H9 (cell line): ENCODE data around the gene KCTD2. TPM values are rescaled to one million over a fixed set of nuclear protein-coding genes. Genes with fewer than 3 reads are reported as not detected.

Experiments used
- DNase-seq: peaks from one replicate; pipeline ENCODE4 v3.0.0-alpha.2; 2017
- H2AFZ ChIP-seq: one replicate; pipeline ENCODE4 v1.6.1; 2013; ENCODE audit warnings: mild to moderate bottlenecking, low read length, control low read depth, moderate library complexity
- H2AK5ac ChIP-seq: 2 replicates; pipeline ENCODE4 v1.6.1; 2013; ENCODE audit warnings: low read length, control low read depth, mixed read lengths; ENCODE audit not compliant: insufficient read length
- H2BK120ac ChIP-seq: one replicate; pipeline ENCODE4 v1.6.1; 2013; ENCODE audit warnings: low read depth, mild to moderate bottlenecking, low read length, control low read depth, inconsistent platforms; ENCODE audit not compliant: poor library complexity, severe bottlenecking
- H2BK12ac ChIP-seq: 2 replicates; pipeline ENCODE4 v1.6.1; 2013; ENCODE audit warnings: low read length, control low read depth, mixed read lengths, low read depth; ENCODE audit not compliant: insufficient read length
- H2BK15ac ChIP-seq: 2 replicates; pipeline ENCODE4 v1.6.1; 2013; ENCODE audit warnings: low read depth, low read length, control low read depth
- H2BK20ac ChIP-seq: one replicate; pipeline ENCODE4 v1.6.1; 2013; ENCODE audit warnings: low read depth, mild to moderate bottlenecking, low read length, control low read depth, inconsistent platforms; ENCODE audit not compliant: poor library complexity, severe bottlenecking
- H2BK5ac ChIP-seq: 2 replicates; pipeline ENCODE4 v1.6.1; 2013; ENCODE audit warnings: low read length, control low read depth, mixed read lengths; ENCODE audit not compliant: insufficient read length
- H3K14ac ChIP-seq: 2 replicates; pipeline ENCODE4 v1.6.1; 2013; ENCODE audit warnings: low read length, control low read depth; ENCODE audit not compliant: insufficient read depth
- H3K18ac ChIP-seq: 2 replicates; pipeline ENCODE4 v1.6.1; 2013; ENCODE audit warnings: low read depth, mild to moderate bottlenecking, mixed read lengths, low read length, control low read depth; ENCODE audit not compliant: insufficient read length
- H3K23ac ChIP-seq: 2 replicates; pipeline ENCODE4 v1.6.1; 2013; ENCODE audit warnings: low read length, control low read depth, mixed read lengths, low read depth; ENCODE audit not compliant: insufficient read length
- H3K23me2 ChIP-seq: 2 replicates; pipeline ENCODE4 v1.6.1; 2013; ENCODE audit warnings: low read depth, mild to moderate bottlenecking, mixed read lengths, low read length, control low read depth; ENCODE audit not compliant: insufficient read length, poor library complexity, severe bottlenecking
- H3K27ac ChIP-seq: 2 replicates; pipeline ENCODE4 v1.5.1; 2013; ENCODE audit warnings: low read length, control low read depth, mixed read lengths, low read depth; ENCODE audit not compliant: insufficient read length
- H3K27me3 ChIP-seq: 2 replicates; pipeline ENCODE4 v1.6.1; 2013; ENCODE audit warnings: low read length, control low read depth, inconsistent platforms; ENCODE audit not compliant: insufficient read depth
- H3K4ac ChIP-seq: 2 replicates; pipeline ENCODE4 v1.6.1; 2013; ENCODE audit warnings: low read depth, mild to moderate bottlenecking, control low read depth, inconsistent platforms, low read length, moderate library complexity
- H3K4me1 ChIP-seq: 2 replicates; pipeline ENCODE4 v1.6.1; 2013; ENCODE audit warnings: low read length, control low read depth, inconsistent platforms; ENCODE audit not compliant: insufficient read depth
- H3K4me2 ChIP-seq: 2 replicates; pipeline ENCODE4 v1.6.1; 2013; ENCODE audit warnings: low read length, control low read depth, mixed read lengths; ENCODE audit not compliant: insufficient read length, insufficient read depth
- H3K56ac ChIP-seq: 2 replicates; pipeline ENCODE4 v1.6.1; 2013; ENCODE audit warnings: low read depth, mild to moderate bottlenecking, mixed read lengths, low read length, control low read depth; ENCODE audit not compliant: insufficient read length
- H3K79me1 ChIP-seq: 2 replicates; pipeline ENCODE4 v1.6.1; 2013; ENCODE audit warnings: low read depth, mild to moderate bottlenecking, moderate library complexity, low read length, control low read depth, inconsistent platforms; ENCODE audit not compliant: insufficient read depth, poor library complexity, severe bottlenecking
- H3K79me2 ChIP-seq: 2 replicates; pipeline ENCODE4 v1.6.1; 2013; ENCODE audit warnings: low read length, control low read depth, inconsistent platforms; ENCODE audit not compliant: insufficient read depth
- H3K9ac ChIP-seq: 2 replicates; pipeline ENCODE4 v1.6.1; 2013; ENCODE audit warnings: low read length, control low read depth, mixed read lengths; ENCODE audit not compliant: insufficient read length; ENCODE audit errors: extremely low read depth
- H3K9me3 ChIP-seq: one replicate; pipeline ENCODE4 v1.6.1; 2013; ENCODE audit warnings: low read depth, low read length, inconsistent platforms; ENCODE audit not compliant: control insufficient read depth
- H3T11ph ChIP-seq: one replicate; pipeline ENCODE4 v1.6.1; 2013; ENCODE audit warnings: mild to moderate bottlenecking, low read length, control low read depth, inconsistent platforms
- H4K20me1 ChIP-seq: one replicate; pipeline ENCODE4 v1.6.1; 2013; ENCODE audit not compliant: control insufficient read depth, insufficient read length, insufficient read depth
- H4K5ac ChIP-seq: 2 replicates; pipeline ENCODE4 v1.6.1; 2013; ENCODE audit warnings: low read depth, mild to moderate bottlenecking, mixed read lengths, low read length, control low read depth; ENCODE audit not compliant: insufficient read length
- H4K8ac ChIP-seq: replicated peaks from 2 replicates; pipeline ENCODE4 v1.6.1; 2013; ENCODE audit warnings: low read length, control low read depth, mixed read lengths, low read depth; ENCODE audit not compliant: insufficient read length
- H4K91ac ChIP-seq: 2 replicates; pipeline ENCODE4 v1.6.1; 2013; ENCODE audit warnings: low read depth, mild to moderate bottlenecking, moderate library complexity, mixed read lengths, low read length, control low read depth; ENCODE audit not compliant: insufficient read length
- H3K27ac Mint-ChIP-seq, 3 experiments: 2 replicates in 2 of 3; 3 replicates in 1 of 3; pipeline ENCODE4 v1.8.0; 2020 to 2021; ENCODE audit warnings: mixed read lengths in 3 of 3, mild to moderate bottlenecking in 1 of 3, moderate library complexity in 1 of 3
- H3K27me3 Mint-ChIP-seq: 2 replicates; pipeline ENCODE4 v1.8.0; 2021; ENCODE audit warnings: low read depth, mild to moderate bottlenecking, moderate library complexity, mixed read lengths
- H3K36me3 Mint-ChIP-seq, 3 experiments: 2 replicates in 2 of 3; 3 replicates in 1 of 3; pipeline ENCODE4 v1.8.0; 2020 to 2021; ENCODE audit warnings: low read depth in 3 of 3, mixed read lengths in 3 of 3; ENCODE audit not compliant: insufficient read depth in 1 of 3
- H3K4me1 Mint-ChIP-seq, 2 experiments: 2 replicates each; pipeline ENCODE4 v1.8.0; 2020; ENCODE audit warnings: mixed read lengths in 2 of 2
- H3K4me3 Mint-ChIP-seq, 2 experiments: 2 replicates in 1 of 2; 3 replicates in 1 of 2; pipeline ENCODE4 v1.8.0; 2020 to 2021; ENCODE audit warnings: mild to moderate bottlenecking in 2 of 2, mixed read lengths in 2 of 2, moderate library complexity in 1 of 2
- H3K9me3 Mint-ChIP-seq, 2 experiments: 2 replicates in 1 of 2; 3 replicates in 1 of 2; pipeline ENCODE4 v1.8.0; 2020; ENCODE audit warnings: mild to moderate bottlenecking in 2 of 2, mixed read lengths in 2 of 2, moderate library complexity in 1 of 2
- WGBS: extraction: QIAGEN DNeasy Blood & Tissue Kit; methylation state at CpG from one replicate; pipeline ENCODE4 v1.1.7; 2013; ENCODE audit warnings: missing lambda C conversion rate, low lambda C conversion rate, mixed read lengths; ENCODE audit not compliant: insufficient read length; ENCODE audit errors: extremely low coverage; 5-methylcytosine and 5-hydroxymethylcytosine counted together
- total RNA-seq: library from RNA; stranded (reverse); gene quantifications from 2 replicates; pipeline ENCODE4 v1.2.1, GENCODE V29; 2021
- TF ChIP-seq, protein P1 (sequence below): fragments of 200-600 bp; sonication (generic); conservative IDR thresholded peaks from 3 replicates; pipeline ENCODE4 v1.8.0; 2021; ENCODE audit warnings: antibody characterized with exemption, mild to moderate bottlenecking

The KCTD2 gene
- total RNA-seq, 1 experiment from 2014 or later = 40.1 TPM

DNA sequence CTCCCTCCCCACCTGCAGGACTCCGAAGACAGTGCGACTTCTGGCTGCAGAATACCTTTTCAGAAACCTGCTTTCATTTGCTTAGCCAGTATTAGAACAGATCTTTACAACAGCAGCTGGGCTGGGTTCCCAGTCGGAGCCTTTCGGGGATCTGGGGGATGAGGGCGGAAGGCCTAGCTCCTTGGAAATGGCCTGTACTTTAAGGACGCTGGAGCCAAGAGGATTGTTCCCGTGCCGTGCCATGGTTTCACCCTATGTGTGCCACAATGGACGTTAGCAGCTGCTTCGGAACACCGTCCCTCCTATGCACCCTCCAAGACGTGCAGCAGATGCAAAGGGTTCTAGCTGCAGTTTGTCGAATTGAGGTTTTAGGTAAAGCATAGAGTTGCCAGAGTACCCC lies 16.2 kb downstream of the KCTD2 start:
- Histone ChIP-seq H3T11ph (no peak overlapping the region), H3K9ac (no peak overlapping the region), H3K4ac (no peak overlapping the region), H4K91ac (no peak overlapping the region), H3K4me1 (no peaks in the 10 kb centered on the region), H2BK120ac (no peak overlapping the region), H2BK15ac (no peak overlapping the region), H2AK5ac (no peak overlapping the region), H2BK5ac (no peak overlapping the region), H3K79me1 (no peaks in the 10 kb centered on the region), H2AFZ (no peak overlapping the region), H3K23me2 (no peaks in the 10 kb centered on the region), H2BK20ac (no peak overlapping the region), H3K9me3 (no peaks in the 10 kb centered on the region), H4K8ac (no peak overlapping the region), H3K14ac (no peak overlapping the region), H3K18ac (no peak overlapping the region), H3K4me2 (no peak overlapping the region), H3K23ac (no peak overlapping the region), H4K5ac (no peak overlapping the region), H3K27ac (no peak overlapping the region), H3K79me2 (no peaks in the 10 kb centered on the region; the same call in 1 of the 2 replicates), H2BK12ac (no peak overlapping the region), H3K27me3 (no peaks in the 10 kb centered on the region), H3K56ac (no peak overlapping the region), H4K20me1 (peaks cover 3% of the 10 kb centered on the region)
- Mint-ChIP-seq H3K27me3 (no peaks in the 10 kb centered on the region; the same call in none of the 2 replicates), H3K4me3 (no peak overlapping the region), H3K4me1 (peaks cover 0 to 7% of the 10 kb centered on the region in 2 experiments; a peak in 2 of 4 replicates), H3K36me3 (peaks cover 34 to 62% (median 59%) of the 10 kb centered on the region in 3 experiments), H3K27ac (no peak overlapping the region), H3K9me3 (no peaks in the 10 kb centered on the region)
- no peak for DNase-seq
- TF ChIP-seq, protein P1, sequence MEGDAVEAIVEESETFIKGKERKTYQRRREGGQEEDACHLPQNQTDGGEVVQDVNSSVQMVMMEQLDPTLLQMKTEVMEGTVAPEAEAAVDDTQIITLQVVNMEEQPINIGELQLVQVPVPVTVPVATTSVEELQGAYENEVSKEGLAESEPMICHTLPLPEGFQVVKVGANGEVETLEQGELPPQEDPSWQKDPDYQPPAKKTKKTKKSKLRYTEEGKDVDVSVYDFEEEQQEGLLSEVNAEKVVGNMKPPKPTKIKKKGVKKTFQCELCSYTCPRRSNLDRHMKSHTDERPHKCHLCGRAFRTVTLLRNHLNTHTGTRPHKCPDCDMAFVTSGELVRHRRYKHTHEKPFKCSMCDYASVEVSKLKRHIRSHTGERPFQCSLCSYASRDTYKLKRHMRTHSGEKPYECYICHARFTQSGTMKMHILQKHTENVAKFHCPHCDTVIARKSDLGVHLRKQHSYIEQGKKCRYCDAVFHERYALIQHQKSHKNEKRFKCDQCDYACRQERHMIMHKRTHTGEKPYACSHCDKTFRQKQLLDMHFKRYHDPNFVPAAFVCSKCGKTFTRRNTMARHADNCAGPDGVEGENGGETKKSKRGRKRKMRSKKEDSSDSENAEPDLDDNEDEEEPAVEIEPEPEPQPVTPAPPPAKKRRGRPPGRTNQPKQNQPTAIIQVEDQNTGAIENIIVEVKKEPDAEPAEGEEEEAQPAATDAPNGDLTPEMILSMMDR = no peak
- WGBS = no CpG with 5 or more reads among the region's 13 CpGs
